ENCODE data around the gene ARHGAP24.

ARHGAP24 gene

GRCh38 chr4:85474818-85475630 lies at the start of gene ARHGAP24:
TSS of gene ARHGAP24 (plus strand) at chr4:85475150.
- DNase-seq, result no peak

GRCh38 chr4:85426366-85426765 lies 48.6 kb upstream of the ARHGAP24 start:
- DNase-seq, result no peak

GRCh38 chr4:85427123-85427522 lies 47.8 kb upstream of the ARHGAP24 start:
- no peak for DNase-seq

- DNase-seq, result no peak
Observed at GRCh38 chr4:85430226-85430625, 44.7 kb upstream of the ARHGAP24 start.

GRCh38 chr4:85430697-85431096 lies 44.3 kb upstream of the ARHGAP24 start:
- no peak for DNase-seq

GRCh38 chr4:85431156-85431555 lies 43.8 kb upstream of the ARHGAP24 start:
- DNase-seq, result no peak

- DNase-seq, result no peak
Observed at GRCh38 chr4:85431881-85432485, 43.0 kb upstream of the ARHGAP24 start.

- no peak for DNase-seq
Observed at GRCh38 chr4:85445050-85445639, 29.8 kb upstream of the ARHGAP24 start.

GRCh38 chr4:85446141-85446861 lies 28.6 kb upstream of the ARHGAP24 start:
- DNase-seq, result no peak

GRCh38 chr4:85448906-85449890 lies 25.8 kb upstream of the ARHGAP24 start:
- no peak for DNase-seq

GRCh38 chr4:85452058-85452731 lies 22.8 kb upstream of the ARHGAP24 start:
- no peak for DNase-seq

- no peak for DNase-seq
Observed at GRCh38 chr4:85455942-85456341, 19.0 kb upstream of the ARHGAP24 start.

- DNase-seq, result no peak
Observed at GRCh38 chr4:85457752-85458467, 17.0 kb upstream of the ARHGAP24 start.

GRCh38 chr4:85459736-85460135 lies 15.2 kb upstream of the ARHGAP24 start:
- no peak for DNase-seq

- DNase-seq, result no peak
Observed at GRCh38 chr4:85474356-85474755, 594 bp upstream of the ARHGAP24 start.

GRCh38 chr4:85475631-85476233 lies 782 bp downstream of the ARHGAP24 start:
- no peak for DNase-seq

- DNase-seq, result no peak
Observed at GRCh38 chr4:85476381-85476780, 1.4 kb downstream of the ARHGAP24 start.

GRCh38 chr4:85477534-85477933 lies 2.6 kb downstream of the ARHGAP24 start:
- no peak for DNase-seq

GRCh38 chr4:85478576-85478975 lies 3.6 kb downstream of the ARHGAP24 start:
- no peak for DNase-seq

GRCh38 chr4:85482010-85482738 lies 7.2 kb downstream of the ARHGAP24 start:
- no peak for DNase-seq

Data from activated CD4-positive, alpha-beta T cell treated with anti-CD3 and anti-CD28 coated beads for 1 hour (primary cell).